ENCODE measurements around the gene TTR.

Gene TTR

GRCh38 chr18:31645411-31645810 is 53.7 kb downstream of the TTR start:
- Histone ChIP-seq H3K14ac (ENCODE audit: low read length) (no peak overlapping the region), H3K27me3 (ENCODE audit: control insufficient read depth in 3 of 3, insufficient read depth in 3 of 3, low read depth in 1 of 3, low read length in 3 of 3) (peaks cover 0 to 2% (median 0%) of the 10 kb centered on the region in 3 experiments), H3K27ac (replicated peaks; ENCODE audit: low read length) (no peak overlapping the region), H2BK12ac (ENCODE audit: low read length) (no peak overlapping the region), H3K9me3 (replicated peaks in 1 of 2; ENCODE audit: control insufficient read depth in 2 of 2, insufficient read depth in 1 of 2, low read depth in 1 of 2, low read length in 2 of 2) (no peaks in the 10 kb centered on the region), H3K79me1 (ENCODE audit: low read depth, low read length) (no peaks in the 10 kb centered on the region), H2BK15ac (ENCODE audit: low read length) (no peak overlapping the region), H2AK5ac (ENCODE audit: low read depth, low read length) (no peak overlapping the region), H2BK5ac (ENCODE audit: low read length) (no peak overlapping the region), H4K91ac (ENCODE audit: low read depth, low read length, poor library complexity) (no peak overlapping the region), H2AFZ (ENCODE audit: low read length) (no peak overlapping the region), H3K9ac (ENCODE audit: low read depth, low read length, poor library complexity) (no peak overlapping the region), H3K4me3 (ENCODE audit: low read length in 2 of 2) (no peak overlapping the region), H4K8ac (ENCODE audit: low read depth, low read length) (no peak overlapping the region), H3K36me3 (replicated peaks in 1 of 2; ENCODE audit: control insufficient read depth in 2 of 2, insufficient read depth in 2 of 2, low read length in 2 of 2) (peaks cover 0 to 3% of the 10 kb centered on the region in 2 donors), H2BK120ac (ENCODE audit: low read depth, low read length) (no peak overlapping the region), H3K4me1 (ENCODE audit: control insufficient read depth in 2 of 2, insufficient read depth in 1 of 2, low read depth in 1 of 2, low read length in 2 of 2) (peaks cover 2 to 5% of the 10 kb centered on the region in 2 donors), H3K4me2 (ENCODE audit: insufficient read depth, low read length, poor library complexity, severe bottlenecking) (no peak overlapping the region), H3K4ac (ENCODE audit: low read length) (no peak overlapping the region), H3K23ac (ENCODE audit: low read depth, low read length, poor library complexity) (no peak overlapping the region), H3K18ac (ENCODE audit: low read length) (no peak overlapping the region)
- DNase-seq (ENCODE audit: low spot score), result no peak
- no CpG with 5 or more reads among the region's 4 CpGs for WGBS, 2 donors (ENCODE audit: extremely low coverage in 2 of 2, insufficient read length in 2 of 2, insufficient replicate concordance in 1 of 2)

- Histone ChIP-seq H3K9me3 (replicated peaks in 1 of 2; ENCODE audit: control insufficient read depth in 2 of 2, insufficient read depth in 1 of 2, low read depth in 1 of 2, low read length in 2 of 2) (no peaks in the 10 kb centered on the region), H4K8ac (ENCODE audit: low read depth, low read length) (no peak overlapping the region), H3K79me1 (ENCODE audit: low read depth, low read length) (no peaks in the 10 kb centered on the region), H3K4me3 (ENCODE audit: low read length in 2 of 2) (no peak overlapping the region), H3K4ac (ENCODE audit: low read length) (no peak overlapping the region), H3K4me1 (ENCODE audit: control insufficient read depth in 2 of 2, insufficient read depth in 1 of 2, low read depth in 1 of 2, low read length in 2 of 2) (peaks cover 2 to 5% of the 10 kb centered on the region in 2 donors), H3K27ac (replicated peaks; ENCODE audit: low read length) (no peak overlapping the region), H2AFZ (ENCODE audit: low read length) (no peak overlapping the region), H3K4me2 (ENCODE audit: insufficient read depth, low read length, poor library complexity, severe bottlenecking) (no peak overlapping the region), H2BK15ac (ENCODE audit: low read length) (no peak overlapping the region), H2AK5ac (ENCODE audit: low read depth, low read length) (no peak overlapping the region), H2BK120ac (ENCODE audit: low read depth, low read length) (no peak overlapping the region), H3K14ac (ENCODE audit: low read length) (no peak overlapping the region), H2BK12ac (ENCODE audit: low read length) (no peak overlapping the region), H3K18ac (ENCODE audit: low read length) (no peak overlapping the region), H3K36me3 (replicated peaks in 1 of 2; ENCODE audit: control insufficient read depth in 2 of 2, insufficient read depth in 2 of 2, low read length in 2 of 2) (peaks cover 0 to under 1% of the 10 kb centered on the region in 2 donors), H2BK5ac (ENCODE audit: low read length) (no peak overlapping the region), H3K23ac (ENCODE audit: low read depth, low read length, poor library complexity) (no peak overlapping the region), H3K9ac (ENCODE audit: low read depth, low read length, poor library complexity) (no peak overlapping the region), H3K27me3 (ENCODE audit: control insufficient read depth in 3 of 3, insufficient read depth in 3 of 3, low read depth in 1 of 3, low read length in 3 of 3) (peaks cover 0 to 2% (median 0%) of the 10 kb centered on the region in 3 experiments), H4K91ac (ENCODE audit: low read depth, low read length, poor library complexity) (no peak overlapping the region)
- no peak for DNase-seq (ENCODE audit: low spot score)
- no CpG with 5 or more reads among the region's 7 CpGs for WGBS, 2 donors (ENCODE audit: extremely low coverage in 2 of 2, insufficient read length in 2 of 2, insufficient replicate concordance in 1 of 2)
Measured at GRCh38 chr18:31646332-31647126, 54.9 kb downstream of the TTR start.

GRCh38 chr18:31647127-31647753 is 55.6 kb downstream of the TTR start:
- H3K4me1 ChIP-seq (ENCODE audit: control insufficient read depth in 2 of 2, insufficient read depth in 1 of 2, low read depth in 1 of 2, low read length in 2 of 2), result peaks cover 2 to 5% of the 10 kb centered on the region in 2 donors
- H3K9me3 ChIP-seq (replicated peaks in 1 of 2; ENCODE audit: control insufficient read depth in 2 of 2, insufficient read depth in 1 of 2, low read depth in 1 of 2, low read length in 2 of 2), result no peaks in the 10 kb centered on the region
- H4K8ac ChIP-seq (ENCODE audit: low read depth, low read length), result no peak overlapping the region
- H2BK12ac ChIP-seq (ENCODE audit: low read length), result no peak overlapping the region
- no peak overlapping the region for H2BK120ac ChIP-seq (ENCODE audit: low read depth, low read length)
- no peak overlapping the region for H3K14ac ChIP-seq (ENCODE audit: low read length)
- no peak overlapping the region for H3K23ac ChIP-seq (ENCODE audit: low read depth, low read length, poor library complexity)
- no peak overlapping the region for H3K27ac ChIP-seq (replicated peaks; ENCODE audit: low read length)
- H3K4me2 ChIP-seq (ENCODE audit: insufficient read depth, low read length, poor library complexity, severe bottlenecking), result no peak overlapping the region
- no CpG with 5 or more reads among the region's 4 CpGs for WGBS, 2 donors (ENCODE audit: extremely low coverage in 2 of 2, insufficient read length in 2 of 2, insufficient replicate concordance in 1 of 2)
- no peak overlapping the region for H4K91ac ChIP-seq (ENCODE audit: low read depth, low read length, poor library complexity)
- H3K36me3 ChIP-seq (replicated peaks in 1 of 2; ENCODE audit: control insufficient read depth in 2 of 2, insufficient read depth in 2 of 2, low read length in 2 of 2), result no peaks in the 10 kb centered on the region
- H3K9ac ChIP-seq (ENCODE audit: low read depth, low read length, poor library complexity), result no peak overlapping the region
- H2BK5ac ChIP-seq (ENCODE audit: low read length), result no peak overlapping the region
- H3K4ac ChIP-seq (ENCODE audit: low read length), result no peak overlapping the region
- no peak overlapping the region for H3K4me3 ChIP-seq (ENCODE audit: low read length in 2 of 2)
- DNase-seq (ENCODE audit: low spot score), result no peak
- H2AK5ac ChIP-seq (ENCODE audit: low read depth, low read length), result no peak overlapping the region
- H3K27me3 ChIP-seq (ENCODE audit: control insufficient read depth in 3 of 3, insufficient read depth in 3 of 3, low read depth in 1 of 3, low read length in 3 of 3), result peaks cover 0 to 2% (median 0%) of the 10 kb centered on the region in 3 experiments
- H3K18ac ChIP-seq (ENCODE audit: low read length), result no peak overlapping the region
- H2BK15ac ChIP-seq (ENCODE audit: low read length), result no peak overlapping the region
- no peak overlapping the region for H2AFZ ChIP-seq (ENCODE audit: low read length)
- no peaks in the 10 kb centered on the region for H3K79me1 ChIP-seq (ENCODE audit: low read depth, low read length)

All from neuronal stem cell (in vitro differentiated cells).